Suppressor macrophage treated with lipopolysaccharide for 1 hour (primary cell): ENCODE results near the gene GAREM2.
A peak's percentile ranks its signal among the peaks of the same experiment; 100 is the strongest.

Source experiments
- DNase-seq, 3 donors: peaks; one replicate each; pipeline ENCODE4 v3.0.0-alpha.2; 2020 to 2022

GAREM2 gene

GRCh38 chr2:26172871-26173775 lies at the start of gene GAREM2:
Gene GAREM2, plus strand, starts transcription at chr2:26173088. Its CDS starts 133 bp downstream, at chr2:26173221.
- DNase-seq, result peak in 2 of 3 donors; percentile 33 to 57

GRCh38 chr2:26123426-26123825 lies 49.5 kb upstream of the GAREM2 start:
- DNase-seq, result no peak

DNA sequence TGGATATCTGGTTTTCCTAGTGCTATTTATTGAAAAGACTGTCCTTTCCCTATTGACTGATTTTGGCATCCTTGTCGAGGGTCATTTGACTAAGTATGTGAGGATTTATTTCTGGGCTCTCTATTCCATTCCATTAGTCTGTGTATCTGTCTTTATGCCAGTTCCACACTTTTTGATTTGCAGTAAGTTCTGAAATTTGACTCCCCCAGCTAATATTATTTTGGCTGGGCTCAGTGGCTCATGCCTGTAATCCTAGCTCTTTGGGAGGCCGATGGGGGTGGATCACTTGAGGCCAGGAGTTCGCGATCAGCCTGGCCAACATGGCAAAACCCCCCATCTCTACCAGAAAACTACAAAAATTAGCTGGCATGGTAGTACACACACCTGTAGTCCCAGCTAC lies 46.8 kb upstream of the GAREM2 start:
- no peak for DNase-seq

DNA sequence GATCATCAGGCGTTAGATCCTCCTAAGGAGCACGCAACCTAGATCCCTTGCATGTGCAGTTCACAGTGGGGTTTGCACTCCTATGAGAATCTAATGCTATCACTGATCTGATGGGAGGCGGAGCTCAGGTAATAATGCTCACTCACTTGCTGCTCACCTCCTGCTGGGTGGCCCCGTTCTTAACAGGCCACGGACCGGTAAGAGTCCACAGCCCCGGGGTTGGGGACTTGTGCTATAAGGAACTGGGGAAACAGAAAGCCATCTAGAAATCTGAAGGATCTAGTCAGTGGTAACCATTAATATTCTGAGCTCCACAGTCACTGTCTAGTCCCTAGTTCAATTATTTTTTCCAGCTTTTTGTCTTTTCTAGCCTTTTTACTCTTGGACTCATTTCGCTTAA lies 44.7 kb upstream of the GAREM2 start:
- DNase-seq, result no peak

DNA sequence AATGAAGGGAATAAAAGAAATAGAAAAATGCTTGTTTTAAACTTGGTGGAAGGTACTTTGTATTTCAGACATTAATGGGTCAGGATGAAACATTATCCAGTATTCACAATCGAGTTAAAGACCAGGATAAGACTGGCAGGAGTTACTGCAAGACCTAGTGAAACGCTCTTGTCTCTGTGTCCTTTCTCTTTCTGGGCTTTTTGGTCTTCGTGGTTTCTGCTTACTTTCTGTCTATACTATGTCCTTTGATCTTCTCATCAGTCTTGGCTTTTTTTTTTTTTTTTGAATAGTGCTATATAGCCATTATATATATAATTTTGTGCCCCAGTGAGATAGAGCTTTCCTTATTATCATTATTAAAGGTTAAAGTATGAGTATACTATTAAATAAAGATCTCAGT lies 42.1 kb upstream of the GAREM2 start:
- no peak for DNase-seq

- DNase-seq, result no peak
Measured at GRCh38 chr2:26136451-26136850, 36.4 kb upstream of the GAREM2 start.

DNA sequence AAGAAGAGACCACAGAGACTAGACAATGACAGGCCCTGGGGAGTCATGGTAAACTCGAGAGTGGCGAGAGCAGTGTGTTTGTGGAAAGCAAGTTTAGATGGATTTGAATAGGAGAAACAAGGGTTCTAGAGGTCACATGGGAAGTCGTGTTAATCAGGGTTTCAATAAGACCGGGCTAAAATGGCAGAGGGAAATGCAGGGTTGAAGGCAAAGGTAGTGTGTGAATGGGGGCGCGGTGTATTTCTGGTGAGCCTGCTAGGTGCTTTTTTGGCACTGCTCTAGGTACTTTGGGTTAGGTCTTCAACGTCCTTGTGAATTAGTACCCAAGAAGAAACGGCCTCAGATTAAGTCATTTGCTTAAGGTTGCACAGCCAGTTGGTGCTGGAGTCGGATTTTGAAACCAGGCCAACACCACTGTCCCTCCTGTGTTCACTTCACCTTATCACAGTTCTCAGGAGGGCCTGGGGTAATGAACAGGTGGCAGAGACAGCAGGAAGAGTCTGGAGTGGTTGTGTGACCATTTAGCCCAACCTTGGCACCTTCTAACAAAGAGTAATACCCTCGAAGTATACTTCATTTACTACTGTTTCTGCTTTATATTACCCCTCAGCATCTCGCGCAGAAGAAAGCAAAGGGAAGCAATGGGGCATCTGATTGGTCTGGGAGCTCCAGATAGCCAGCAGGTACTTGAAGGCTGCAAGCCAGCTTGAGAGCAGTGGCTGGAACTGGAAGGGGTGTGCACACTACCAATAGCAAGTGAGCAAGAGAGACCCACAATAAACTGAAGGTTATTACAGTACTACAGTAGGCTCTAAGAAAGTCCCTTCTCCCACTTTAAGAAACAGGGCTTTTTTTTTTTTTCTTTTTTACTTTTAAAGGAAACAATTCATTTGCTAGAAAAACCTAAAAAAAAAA lies 33.4 kb upstream of the GAREM2 start:
- no peak for DNase-seq

DNA sequence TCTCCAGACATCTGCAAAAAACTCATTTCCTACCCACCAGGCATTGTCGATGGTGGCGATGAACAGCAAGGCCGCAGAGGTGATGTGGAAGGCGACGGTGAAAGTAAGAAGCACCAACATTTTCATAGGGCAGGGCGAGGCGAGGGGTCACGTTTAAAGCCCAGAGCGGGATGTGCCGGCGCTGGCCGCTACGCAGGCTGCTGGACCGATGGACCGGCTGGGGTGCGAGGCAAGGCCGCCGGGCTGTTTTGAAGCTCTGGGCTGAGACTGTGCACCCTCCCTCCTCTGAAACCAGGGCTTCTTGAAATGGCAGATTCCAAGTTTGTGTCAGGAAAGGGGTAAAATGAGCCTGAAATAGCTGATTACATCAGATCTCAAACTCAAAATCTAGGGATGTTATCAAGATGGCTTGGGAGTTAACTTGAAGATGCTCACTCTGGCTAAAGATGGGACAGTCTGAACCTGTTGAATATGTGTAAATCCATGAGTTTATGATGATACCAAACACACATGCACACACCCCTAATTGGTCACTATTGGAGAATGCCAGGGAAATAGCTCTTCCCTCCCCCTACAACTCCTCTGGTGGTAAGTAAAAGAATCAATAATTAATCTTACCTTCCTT lies 31.6 kb upstream of the GAREM2 start:
- DNase-seq, result no peak

- no peak for DNase-seq
Measured at GRCh38 chr2:26144031-26144430, 28.9 kb upstream of the GAREM2 start.

DNA sequence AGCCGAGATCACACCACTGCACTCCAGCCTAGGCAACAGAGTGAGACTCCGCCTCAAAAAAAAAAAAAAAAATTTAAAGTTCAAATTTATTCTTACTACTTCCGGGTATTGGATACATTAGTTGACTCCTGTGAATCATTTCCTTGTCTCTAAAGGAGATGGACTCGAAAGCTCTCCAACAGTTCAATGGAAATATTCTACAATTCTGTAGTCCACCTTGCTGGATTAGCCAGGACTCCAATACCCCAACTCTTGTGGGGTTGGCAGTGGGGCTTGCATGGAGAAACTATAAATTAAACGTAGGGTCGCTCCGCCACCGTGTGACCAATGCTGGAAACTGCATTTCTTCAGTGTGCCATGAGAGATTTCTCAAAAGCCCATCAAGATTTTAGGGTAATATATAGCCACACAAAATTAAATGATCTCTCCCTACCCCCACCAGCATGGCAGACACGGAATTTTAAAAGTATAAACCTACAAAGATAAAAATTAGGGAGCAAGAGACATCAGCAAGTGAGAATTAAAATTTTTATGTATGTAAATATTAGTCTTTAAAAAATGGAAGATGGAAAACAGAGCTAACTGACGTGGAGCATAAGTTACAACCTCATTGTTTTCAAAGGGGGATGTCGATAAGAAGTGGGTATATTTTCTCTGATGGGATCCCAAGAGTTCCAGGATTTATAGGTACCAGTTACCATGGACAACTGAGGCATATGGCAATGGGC lies 27.8 kb upstream of the GAREM2 start:
- peak; percentile 69 to 75 (median 73) for DNase-seq

DNA sequence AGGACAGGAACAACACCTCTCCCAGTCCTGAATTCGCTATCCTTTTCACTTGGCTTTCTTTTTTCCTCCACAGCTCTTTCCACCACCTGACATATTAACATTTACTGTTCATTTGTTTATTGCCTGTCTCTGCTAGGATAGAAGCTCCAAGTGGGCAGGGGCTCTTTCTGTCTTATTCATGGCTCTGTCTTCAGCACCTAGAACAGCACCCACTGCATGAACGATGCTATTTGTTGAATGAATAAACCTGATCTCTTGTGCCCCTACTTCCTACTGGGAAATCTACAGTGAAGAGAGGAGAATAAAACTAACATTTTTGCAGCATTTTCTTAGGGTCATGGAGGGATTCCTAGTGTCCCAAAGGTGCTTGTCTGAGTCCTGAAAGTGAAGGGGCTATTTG lies 24.4 kb upstream of the GAREM2 start:
- no peak for DNase-seq

DNA sequence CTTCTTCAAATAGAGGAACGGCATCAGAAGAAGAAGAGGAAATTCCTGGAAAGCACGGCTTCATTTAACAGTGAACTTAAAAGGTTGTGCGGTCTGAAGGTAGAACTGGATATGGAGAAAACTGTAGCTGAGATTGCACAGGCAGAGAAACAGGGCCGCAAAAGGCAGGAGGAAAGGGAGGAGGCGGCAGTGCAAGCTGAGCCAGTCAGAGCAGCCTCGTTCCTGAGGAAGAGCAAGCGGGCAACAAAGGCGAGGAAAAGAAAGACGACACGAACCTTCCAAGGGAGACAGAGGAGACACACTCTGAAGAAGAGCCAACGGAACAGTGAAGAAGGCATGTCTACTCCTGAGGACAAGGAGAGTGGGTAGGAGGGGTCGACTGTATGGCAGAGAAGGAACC lies 22.6 kb upstream of the GAREM2 start:
- no peak for DNase-seq

GRCh38 chr2:26157580-26157979 lies 15.3 kb upstream of the GAREM2 start:
- no peak for DNase-seq

- no peak for DNase-seq
Measured at GRCh38 chr2:26161926-26162325, 11.0 kb upstream of the GAREM2 start.

GRCh38 chr2:26162963-26163362 lies 9.9 kb upstream of the GAREM2 start:
- no peak for DNase-seq

GRCh38 chr2:26164231-26164630 lies 8.7 kb upstream of the GAREM2 start:
- DNase-seq, result no peak

- no peak for DNase-seq
Measured at GRCh38 chr2:26164641-26165211, 8.2 kb upstream of the GAREM2 start.

DNA sequence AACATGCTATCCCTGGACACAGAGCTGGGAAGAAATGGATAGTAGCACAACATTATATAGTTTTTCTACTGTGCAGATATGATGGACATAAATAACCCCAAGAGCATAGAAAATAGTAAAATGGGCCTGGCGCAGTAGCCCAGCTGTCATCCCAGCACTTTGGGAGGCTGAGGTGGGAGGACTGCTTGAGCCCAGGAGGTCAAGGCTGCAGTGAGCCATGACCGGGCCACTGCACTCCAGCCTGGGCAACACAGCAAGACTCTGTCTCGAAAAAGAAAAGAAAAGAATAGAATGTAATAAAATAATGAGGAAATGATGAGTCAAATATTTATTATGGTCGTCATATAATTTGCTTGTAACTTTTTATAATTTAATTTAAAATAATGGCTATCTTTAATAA lies 7.5 kb upstream of the GAREM2 start:
- DNase-seq, result no peak

DNA sequence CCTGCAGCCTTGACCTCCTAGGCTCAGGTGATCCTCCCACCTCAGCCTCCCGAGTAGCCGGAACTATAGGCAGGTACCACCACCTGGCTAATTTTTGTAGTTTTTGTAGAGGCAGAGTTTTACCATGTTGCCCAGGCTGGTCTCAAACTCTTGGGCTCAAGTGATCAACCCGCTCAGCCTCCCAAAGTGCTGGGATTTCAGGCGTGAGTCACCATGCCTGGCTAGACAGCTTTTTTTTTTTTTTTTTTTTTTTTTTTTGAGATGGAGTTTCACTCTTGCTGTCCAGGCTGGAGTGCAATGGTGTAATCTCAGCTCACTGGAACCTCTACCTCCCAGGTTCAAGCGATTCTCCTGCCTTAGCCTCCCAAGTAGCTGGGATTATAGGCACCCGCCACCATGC lies 6.3 kb upstream of the GAREM2 start:
- peak in 2 of 3 donors; percentile 35 to 44 for DNase-seq

GRCh38 chr2:26168785-26169184 lies 4.1 kb upstream of the GAREM2 start:
- DNase-seq, result no peak

GRCh38 chr2:26169226-26169625 lies 3.7 kb upstream of the GAREM2 start:
- DNase-seq, result no peak
